ENCODE results near the gene ATXN7L1.

ATXN7L1 gene

GRCh38 chr7:105779856-105780780 lies 96.3 kb downstream of the ATXN7L1 start:
- no peak overlapping the region for H3K4me2 ChIP-seq (ENCODE audit: low read depth, low read length)
- no peaks in the 10 kb centered on the region for H3K9me3 ChIP-seq (replicated peaks; ENCODE audit: insufficient read depth, low read length)
- no peaks in the 10 kb centered on the region for H3F3A ChIP-seq (ENCODE audit: insufficient read depth, low read length)
- no peaks in the 10 kb centered on the region for H3K4me1 ChIP-seq (ENCODE audit: low read length)
- DNase-seq = no peak
- H4K20me1 ChIP-seq (ENCODE audit: insufficient read depth, low read length) = no peaks in the 10 kb centered on the region
- no peak overlapping the region for H3K27ac ChIP-seq (ENCODE audit: low read length)
- H3K9ac ChIP-seq (ENCODE audit: low read length) = no peak overlapping the region
- no peak for TF ChIP-seq CTCF (IDR thresholded peaks at IDR 0.05; ENCODE audit: low read length)
- no peak for TF ChIP-seq EZH2phosphoT487 (IDR thresholded peaks at IDR 0.05; ENCODE audit: low read length)
- TF ChIP-seq EZH2 (optimal IDR thresholded peaks at IDR 0.05; ENCODE audit: low read depth, low read length) = no peak
- no peak overlapping the region for H2AFZ ChIP-seq (ENCODE audit: low read length)
- H3K9me2 ChIP-seq (replicated peaks; ENCODE audit: insufficient read depth, low read length) = no peaks in the 10 kb centered on the region
- no peaks in the 10 kb centered on the region for H3K36me3 ChIP-seq (replicated peaks; ENCODE audit: insufficient read depth, low read length)
- no peaks in the 10 kb centered on the region for H3K79me2 ChIP-seq (ENCODE audit: low read length)
- no peaks in the 10 kb centered on the region for H3K27me3 ChIP-seq (replicated peaks; ENCODE audit: insufficient read depth, low read length)
- no peak overlapping the region for H3K4me3 ChIP-seq (ENCODE audit: low read length)

- no peak for TF ChIP-seq EZH2 (optimal IDR thresholded peaks at IDR 0.05; ENCODE audit: low read depth, low read length)
- no peak for TF ChIP-seq EZH2phosphoT487 (IDR thresholded peaks at IDR 0.05; ENCODE audit: low read length)
- TF ChIP-seq CTCF (IDR thresholded peaks at IDR 0.05; ENCODE audit: low read length) = no peak
- Histone ChIP-seq H3K27me3 (replicated peaks; ENCODE audit: insufficient read depth, low read length) (no peaks in the 10 kb centered on the region), H3K9ac (ENCODE audit: low read length) (no peak overlapping the region), H3K9me2 (replicated peaks; ENCODE audit: insufficient read depth, low read length) (no peaks in the 10 kb centered on the region), H3K36me3 (replicated peaks; ENCODE audit: insufficient read depth, low read length) (no peaks in the 10 kb centered on the region), H3K4me2 (ENCODE audit: low read depth, low read length) (no peak overlapping the region), H4K20me1 (ENCODE audit: insufficient read depth, low read length) (no peaks in the 10 kb centered on the region), H3K4me1 (ENCODE audit: low read length) (no peaks in the 10 kb centered on the region), H2AFZ (ENCODE audit: low read length) (no peak overlapping the region), H3K27ac (ENCODE audit: low read length) (no peak overlapping the region), H3K79me2 (ENCODE audit: low read length) (no peaks in the 10 kb centered on the region), H3K4me3 (ENCODE audit: low read length) (no peak overlapping the region), H3K9me3 (replicated peaks; ENCODE audit: insufficient read depth, low read length) (no peaks in the 10 kb centered on the region), H3F3A (ENCODE audit: insufficient read depth, low read length) (no peaks in the 10 kb centered on the region)
- no peak for DNase-seq
Measured at GRCh38 chr7:105778956-105779355, 97.4 kb downstream of the ATXN7L1 start.

GRCh38 chr7:105776986-105777910 lies 99.2 kb downstream of the ATXN7L1 start:
- Histone ChIP-seq H3F3A (ENCODE audit: insufficient read depth, low read length) (no peaks in the 10 kb centered on the region), H4K20me1 (ENCODE audit: insufficient read depth, low read length) (no peaks in the 10 kb centered on the region), H3K27me3 (replicated peaks; ENCODE audit: insufficient read depth, low read length) (no peaks in the 10 kb centered on the region), H3K27ac (ENCODE audit: low read length) (no peak overlapping the region), H3K4me3 (ENCODE audit: low read length) (no peak overlapping the region), H3K36me3 (replicated peaks; ENCODE audit: insufficient read depth, low read length) (no peaks in the 10 kb centered on the region), H3K9me3 (replicated peaks; ENCODE audit: insufficient read depth, low read length) (no peaks in the 10 kb centered on the region), H3K4me2 (ENCODE audit: low read depth, low read length) (no peak overlapping the region), H3K79me2 (ENCODE audit: low read length) (no peaks in the 10 kb centered on the region), H3K4me1 (ENCODE audit: low read length) (no peaks in the 10 kb centered on the region), H2AFZ (ENCODE audit: low read length) (no peak overlapping the region), H3K9me2 (replicated peaks; ENCODE audit: insufficient read depth, low read length) (no peaks in the 10 kb centered on the region), H3K9ac (ENCODE audit: low read length) (no peak overlapping the region)
- TF ChIP-seq EZH2 (optimal IDR thresholded peaks at IDR 0.05; ENCODE audit: low read depth, low read length) (no peak), EZH2phosphoT487 (IDR thresholded peaks at IDR 0.05; ENCODE audit: low read length) (no peak), CTCF (IDR thresholded peaks at IDR 0.05; ENCODE audit: low read length) (no peak)
- DNase-seq = no peak

Data from MM.1S (cell line).